Skeletal muscle tissue (tissue), 4 donors: ENCODE data around the gene NEU4. TPM values are rescaled to one million over a fixed set of nuclear protein-coding genes. Genes with fewer than 3 reads are reported as not detected.
A peak's percentile ranks its signal among the peaks of the same experiment; 100 is the strongest.
"Not testable (repeated sequence)": the region's sequence is repeated elsewhere in the genome, so short reads cannot be mapped to it uniquely, and the experiment has no call there.

Experiments used
- H3K27ac ChIP-seq: one replicate; pipeline ENCODE4 v1.7.0; 2013; ENCODE audit warnings: mild to moderate bottlenecking, low read depth, low read length, inconsistent platforms
- H3K27me3 ChIP-seq, 3 donors: one replicate each; pipeline ENCODE4 v1.7.0; 2013; ENCODE audit warnings: low read length in 3 of 3; ENCODE audit not compliant: control insufficient read depth in 3 of 3, insufficient read depth in 3 of 3
- H3K36me3 ChIP-seq, 3 donors: one replicate each; pipeline ENCODE4 v1.7.0; 2013; ENCODE audit warnings: low read length in 3 of 3; ENCODE audit not compliant: control insufficient read depth in 3 of 3, insufficient read depth in 3 of 3
- H3K4me1 ChIP-seq, 3 donors: one replicate each; pipeline ENCODE4 v1.7.0; 2013; ENCODE audit warnings: low read length in 3 of 3, mild to moderate bottlenecking in 3 of 3; ENCODE audit not compliant: control insufficient read depth in 3 of 3, insufficient read depth in 3 of 3
- H3K4me3 ChIP-seq, 3 donors: one replicate each; pipeline ENCODE4 v1.7.0; 2013; ENCODE audit warnings: low read length in 3 of 3
- H3K9ac ChIP-seq, 3 donors: one replicate each; pipeline ENCODE4 v1.7.0; 2013; ENCODE audit warnings: low read length in 3 of 3, mild to moderate bottlenecking in 3 of 3, moderate library complexity in 2 of 3, low read depth in 1 of 3
- H3K9me3 ChIP-seq, 3 donors: one replicate each; pipeline ENCODE4 v1.7.0; 2013; ENCODE audit warnings: low read length in 3 of 3; ENCODE audit not compliant: control insufficient read depth in 3 of 3
- total RNA-seq: library from RNA; depleted of rRNA; stranded (reverse); fragments of >200 nt; gene quantifications from one replicate; pipeline ENCODE4 v1.2.3, GENCODE V29; 2014
- donor health status: Osteomylitis.

NEU4 gene
- total RNA-seq, 1 donor from 2014 or later: 4.2 TPM

GRCh38 chr2:241806217-241806616 is 2.8 kb upstream of the NEU4 start:
- not testable (repeated sequence) for H3K9me3 ChIP-seq, H3K9ac ChIP-seq, H3K36me3 ChIP-seq, H3K27ac ChIP-seq, H3K4me3 ChIP-seq
- peaks cover 32 to 45% (median 40%) of the 10 kb centered on the region in 3 donors for H3K4me1 ChIP-seq
- H3K27me3 ChIP-seq: peaks cover 12 to 20% (median 20%) of the 10 kb centered on the region in 3 donors

- Histone ChIP-seq H3K4me1 (peaks cover 33 to 53% (median 40%) of the 10 kb centered on the region in 3 donors), H3K9me3 (no peaks in the 10 kb centered on the region), H3K27ac (no peak overlapping the region), H3K36me3 (no peaks in the 10 kb centered on the region), H3K4me3 (no peak overlapping the region), H3K9ac (peak overlapping the region in 1 of 3 donors; percentile 75), H3K27me3 (peaks cover 12 to 18% (median 17%) of the 10 kb centered on the region in 3 donors)
Observed at GRCh38 chr2:241808051-241808720, 807 bp upstream of the NEU4 start.

GRCh38 chr2:241809383-241810306 is 652 bp downstream of the NEU4 start:
- H3K27ac ChIP-seq: no peak overlapping the region
- no peaks in the 10 kb centered on the region for H3K36me3 ChIP-seq
- H3K27me3 ChIP-seq: peaks cover 3 to 5% (median 3%) of the 10 kb centered on the region in 3 donors
- H3K4me3 ChIP-seq: peak overlapping the region in 1 of 3 donors; percentile 54
- H3K4me1 ChIP-seq: peaks cover 21 to 44% (median 27%) of the 10 kb centered on the region in 3 donors
- no peaks in the 10 kb centered on the region for H3K9me3 ChIP-seq
- H3K9ac ChIP-seq: peak overlapping the region in 2 of 3 donors; percentile 33 to 75

GRCh38 chr2:241810307-241811200 is 1.6 kb downstream of the NEU4 start:
- peak overlapping the region in 1 of 3 donors; percentile 75 for H3K9ac ChIP-seq
- peaks cover 0 to 3% (median 0%) of the 10 kb centered on the region in 3 donors for H3K27me3 ChIP-seq
- peak overlapping the region in 1 of 3 donors; percentile 52 for H3K4me3 ChIP-seq
- no peak overlapping the region for H3K27ac ChIP-seq
- H3K4me1 ChIP-seq: peaks cover 17 to 40% (median 24%) of the 10 kb centered on the region in 3 donors
- H3K36me3 ChIP-seq: no peaks in the 10 kb centered on the region
- no peaks in the 10 kb centered on the region for H3K9me3 ChIP-seq

GRCh38 chr2:241811201-241811951 is 2.4 kb downstream of the NEU4 start:
- H3K9ac ChIP-seq: peak overlapping the region in 1 of 3 donors; percentile 75
- peaks cover 17 to 40% (median 24%) of the 10 kb centered on the region in 3 donors for H3K4me1 ChIP-seq
- peak overlapping the region in 1 of 3 donors; percentile 52 for H3K4me3 ChIP-seq
- H3K9me3 ChIP-seq: no peaks in the 10 kb centered on the region
- H3K27me3 ChIP-seq: peaks cover 0 to 3% (median 0%) of the 10 kb centered on the region in 3 donors
- H3K36me3 ChIP-seq: no peaks in the 10 kb centered on the region
- no peak overlapping the region for H3K27ac ChIP-seq

- peaks cover 0 to 3% (median 0%) of the 10 kb centered on the region in 3 donors for H3K27me3 ChIP-seq
- H3K9ac ChIP-seq: peak overlapping the region in 1 of 3 donors; percentile 40
- no peak overlapping the region for H3K27ac ChIP-seq
Observed at GRCh38 chr2:241811952-241812729, 3.1 kb downstream of the NEU4 start.

GRCh38 chr2:241812730-241813643 is 4.0 kb downstream of the NEU4 start:
- Histone ChIP-seq H3K36me3 (no peaks in the 10 kb centered on the region), H3K27me3 (peaks cover 0 to 3% (median 0%) of the 10 kb centered on the region in 3 donors), H3K9ac (no peak overlapping the region), H3K27ac (no peak overlapping the region), H3K9me3 (no peaks in the 10 kb centered on the region), H3K4me3 (no peak overlapping the region), H3K4me1 (peaks cover 17 to 40% (median 24%) of the 10 kb centered on the region in 3 donors)

More at GRCh38 chr2:241811952-241812729, 3.1 kb downstream of the NEU4 start:
- H3K4me3 ChIP-seq: no peak overlapping the region
- no peaks in the 10 kb centered on the region for H3K9me3 ChIP-seq
- no peaks in the 10 kb centered on the region for H3K36me3 ChIP-seq
- H3K4me1 ChIP-seq: peaks cover 17 to 40% (median 24%) of the 10 kb centered on the region in 3 donors
